DOHH2 (cell line): Measurements from ENCODE around the gene TTN.

Experiments used
- H3F3A ChIP-seq: fragments of 200-600 bp; sonication (generic), shearing (Covaris generic); 2 replicates; pipeline ENCODE4 v1.6.0; 2016; ENCODE audit warnings: antibody characterized with exemption, mild to moderate bottlenecking; ENCODE audit not compliant: control insufficient read depth, insufficient read depth
- H3K27ac ChIP-seq: fragments of 200-600 bp; sonication (generic); 2 replicates; pipeline ENCODE4 v1.5.1; 2014; ENCODE audit warnings: low read depth, mild to moderate bottlenecking, low read length, moderate library complexity
- H3K27me3 ChIP-seq: fragments of 200-600 bp; sonication (generic); 2 replicates; pipeline ENCODE4 v1.6.1; 2014; ENCODE audit warnings: mild to moderate bottlenecking, low read length, mixed read lengths; ENCODE audit not compliant: control insufficient read depth
- H3K36me3 ChIP-seq: fragments of 200-600 bp; sonication (generic); 2 replicates; pipeline ENCODE4 v1.6.1; 2014; ENCODE audit warnings: mild to moderate bottlenecking, low read length, moderate library complexity, mixed read lengths; ENCODE audit not compliant: control insufficient read depth
- H3K4me1 ChIP-seq: fragments of 200-600 bp; sonication (generic); 2 replicates; pipeline ENCODE4 v1.6.1; 2014; ENCODE audit warnings: mild to moderate bottlenecking, low read length, mixed read lengths; ENCODE audit not compliant: control insufficient read depth
- H3K4me2 ChIP-seq: fragments of 200-600 bp; sonication (generic); 2 replicates; pipeline ENCODE4 v1.6.0; 2014; ENCODE audit warnings: mild to moderate bottlenecking, low read length, moderate library complexity
- H3K4me3 ChIP-seq: fragments of 200-600 bp; sonication (generic); 2 replicates; pipeline ENCODE4 v1.5.1; 2014; ENCODE audit warnings: mild to moderate bottlenecking, low read length, mixed read lengths
- H3K79me2 ChIP-seq: fragments of 200-600 bp; sonication (generic); 2 replicates; pipeline ENCODE4 v1.6.1; 2014; ENCODE audit warnings: mild to moderate bottlenecking, low read length, mixed read lengths; ENCODE audit not compliant: control insufficient read depth
- H3K9me2 ChIP-seq: fragments of 200-600 bp; sonication (generic); replicated peaks from 2 replicates; pipeline ENCODE4 v1.6.1; 2014; ENCODE audit warnings: mild to moderate bottlenecking, low read length, mixed read lengths; ENCODE audit not compliant: control insufficient read depth
- H3K9me3 ChIP-seq: fragments of 200-600 bp; sonication (generic); 2 replicates; pipeline ENCODE4 v1.6.1; 2014; ENCODE audit warnings: antibody characterized with exemption, low read length, mixed read lengths; ENCODE audit not compliant: control insufficient read depth, insufficient read depth
- H4K20me1 ChIP-seq: fragments of 200-600 bp; sonication (generic); 2 replicates; pipeline ENCODE4 v1.6.0; 2014; ENCODE audit warnings: low read depth, mild to moderate bottlenecking, antibody characterized with exemption, low read length, moderate library complexity; ENCODE audit not compliant: control insufficient read depth, insufficient read depth
- EZH2phosphoT487 ChIP-seq: fragments of 200-600 bp; sonication (generic); IDR thresholded peaks from 2 replicates; pipeline ENCODE4 v1.6.1; 2017; ENCODE audit warnings: borderline replicate concordance, mild to moderate bottlenecking, antibody characterized with exemption, low read length, moderate library complexity, mixed read lengths
- TF ChIP-seq, protein P1 (sequence below): fragments of 200-600 bp; sonication (generic); IDR thresholded peaks from one replicate; pipeline ENCODE4 v1.5.1; 2014; ENCODE audit warnings: antibody characterized with exemption, mild to moderate bottlenecking, low read depth, low read length; ENCODE audit not compliant: poor library complexity, severe bottlenecking

TTN gene

DNA sequence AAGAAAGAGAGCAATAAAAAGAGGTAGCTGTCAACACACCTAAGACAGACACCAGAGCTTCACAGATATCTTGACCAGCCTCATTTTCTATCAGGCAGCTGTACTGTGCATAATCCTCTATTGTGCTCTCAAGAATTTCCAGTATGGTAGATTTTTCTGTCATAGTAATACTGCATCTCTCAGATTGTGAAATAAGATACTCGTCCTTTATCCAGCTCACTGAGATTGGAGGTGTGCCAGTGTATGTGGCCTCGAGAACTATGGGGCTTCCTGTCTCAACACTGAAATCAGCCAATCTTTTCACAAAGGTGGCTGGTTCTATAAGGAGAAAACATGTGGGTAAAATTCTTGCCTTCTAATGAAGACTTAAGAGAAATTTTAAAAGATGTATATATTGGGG, 88.9 kb downstream of the TTN start:
- Histone ChIP-seq H3K27ac (no peak overlapping the region), H4K20me1 (no peaks in the 10 kb centered on the region), H3K27me3 (no peaks in the 10 kb centered on the region)

DNA sequence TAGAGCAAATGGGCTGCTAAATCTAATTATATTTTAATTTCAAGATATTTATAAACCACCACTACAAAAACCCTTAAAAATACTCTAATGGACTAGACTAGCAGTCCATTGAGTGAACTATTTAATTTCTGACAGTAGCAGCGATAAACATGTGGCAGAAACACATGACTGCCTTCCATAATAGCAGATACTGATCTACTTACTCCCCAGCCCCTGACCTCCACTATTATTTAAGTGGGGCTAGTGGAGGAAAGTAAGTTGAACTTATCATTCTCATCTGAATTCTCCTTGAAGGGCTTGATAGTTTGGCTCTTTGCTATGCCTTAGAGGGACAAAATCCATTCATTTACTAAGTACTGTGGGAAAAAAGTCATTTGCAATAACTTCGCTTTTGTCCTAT, 90.8 kb downstream of the TTN start:
- Histone ChIP-seq H3K4me3 (no peak overlapping the region), H3F3A (no peaks in the 10 kb centered on the region), H3K36me3 (no peaks in the 10 kb centered on the region), H3K4me2 (no peak overlapping the region), H3K9me2 (no peaks in the 10 kb centered on the region), H3K4me1 (no peaks in the 10 kb centered on the region), H4K20me1 (no peaks in the 10 kb centered on the region), H3K79me2 (no peaks in the 10 kb centered on the region), H3K27ac (no peak overlapping the region), H3K27me3 (no peaks in the 10 kb centered on the region), H3K9me3 (no peaks in the 10 kb centered on the region)
- no peak for TF ChIP-seq EZH2phosphoT487
- TF ChIP-seq, protein P1, sequence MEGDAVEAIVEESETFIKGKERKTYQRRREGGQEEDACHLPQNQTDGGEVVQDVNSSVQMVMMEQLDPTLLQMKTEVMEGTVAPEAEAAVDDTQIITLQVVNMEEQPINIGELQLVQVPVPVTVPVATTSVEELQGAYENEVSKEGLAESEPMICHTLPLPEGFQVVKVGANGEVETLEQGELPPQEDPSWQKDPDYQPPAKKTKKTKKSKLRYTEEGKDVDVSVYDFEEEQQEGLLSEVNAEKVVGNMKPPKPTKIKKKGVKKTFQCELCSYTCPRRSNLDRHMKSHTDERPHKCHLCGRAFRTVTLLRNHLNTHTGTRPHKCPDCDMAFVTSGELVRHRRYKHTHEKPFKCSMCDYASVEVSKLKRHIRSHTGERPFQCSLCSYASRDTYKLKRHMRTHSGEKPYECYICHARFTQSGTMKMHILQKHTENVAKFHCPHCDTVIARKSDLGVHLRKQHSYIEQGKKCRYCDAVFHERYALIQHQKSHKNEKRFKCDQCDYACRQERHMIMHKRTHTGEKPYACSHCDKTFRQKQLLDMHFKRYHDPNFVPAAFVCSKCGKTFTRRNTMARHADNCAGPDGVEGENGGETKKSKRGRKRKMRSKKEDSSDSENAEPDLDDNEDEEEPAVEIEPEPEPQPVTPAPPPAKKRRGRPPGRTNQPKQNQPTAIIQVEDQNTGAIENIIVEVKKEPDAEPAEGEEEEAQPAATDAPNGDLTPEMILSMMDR, result no peak

More for the DNA sequence above, 88.9 kb downstream of the TTN start:
- no peaks in the 10 kb centered on the region for H3F3A ChIP-seq
- H3K4me2 ChIP-seq, result no peak overlapping the region
- no peaks in the 10 kb centered on the region for H3K79me2 ChIP-seq
- H3K9me2 ChIP-seq, result no peaks in the 10 kb centered on the region
- H3K36me3 ChIP-seq, result no peaks in the 10 kb centered on the region
- H3K4me1 ChIP-seq, result no peaks in the 10 kb centered on the region
- TF ChIP-seq, protein P1, result no peak
- no peak for TF ChIP-seq EZH2phosphoT487
- H3K4me3 ChIP-seq, result no peak overlapping the region
- H3K9me3 ChIP-seq, result no peaks in the 10 kb centered on the region

DNA sequence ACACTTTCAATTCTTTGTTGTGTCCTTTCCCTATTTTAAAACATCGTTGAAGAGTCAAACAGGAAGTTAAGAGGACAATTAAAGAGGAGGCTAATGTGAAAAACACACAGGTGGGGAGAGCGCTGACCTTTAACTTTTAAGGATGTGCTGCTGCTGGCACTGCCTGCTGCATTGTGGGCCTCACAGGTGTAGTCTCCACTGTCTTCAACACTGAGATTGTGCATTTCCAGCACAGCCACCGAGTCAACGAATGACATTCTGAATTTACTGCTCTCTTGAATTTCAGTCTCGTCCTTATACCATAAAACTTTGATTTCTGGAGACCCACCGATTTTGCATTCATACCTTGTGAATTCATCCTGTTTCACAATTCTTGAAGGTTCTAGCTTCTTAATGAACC, 91.9 kb downstream of the TTN start:
- no peaks in the 10 kb centered on the region for H3F3A ChIP-seq
- TF ChIP-seq, protein P1, result no peak
- H3K4me1 ChIP-seq, result no peaks in the 10 kb centered on the region
- H4K20me1 ChIP-seq, result no peaks in the 10 kb centered on the region
- no peak overlapping the region for H3K4me2 ChIP-seq
- no peaks in the 10 kb centered on the region for H3K9me2 ChIP-seq
- no peaks in the 10 kb centered on the region for H3K9me3 ChIP-seq
- H3K4me3 ChIP-seq, result no peak overlapping the region
- no peaks in the 10 kb centered on the region for H3K79me2 ChIP-seq
- H3K27me3 ChIP-seq, result no peaks in the 10 kb centered on the region
- no peaks in the 10 kb centered on the region for H3K36me3 ChIP-seq
- no peak overlapping the region for H3K27ac ChIP-seq

DNA sequence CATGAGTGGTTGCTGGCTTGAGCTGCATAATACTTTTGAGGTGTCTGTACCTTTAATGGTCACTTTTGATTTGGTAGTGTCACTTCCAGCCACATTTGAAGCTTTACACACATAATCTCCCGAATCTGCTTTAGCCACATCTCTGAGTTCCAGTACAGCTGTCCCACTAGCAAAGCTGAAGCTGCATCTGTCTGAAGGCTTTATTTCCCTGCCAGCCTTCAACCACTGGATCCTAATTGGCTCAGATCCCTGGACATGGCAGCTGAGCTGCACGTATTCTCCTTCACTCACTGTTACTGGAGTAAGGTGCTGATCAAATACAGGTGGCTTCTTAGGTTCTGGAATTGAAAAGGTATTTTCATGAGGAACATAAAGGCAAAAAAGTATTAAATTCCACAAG, 99.7 kb downstream of the TTN start:
- H3K27ac ChIP-seq, result no peak overlapping the region
- no peaks in the 10 kb centered on the region for H3K9me2 ChIP-seq
- TF ChIP-seq, protein P1, result no peak
- TF ChIP-seq EZH2phosphoT487, result no peak
- no peaks in the 10 kb centered on the region for H3K9me3 ChIP-seq
- no peaks in the 10 kb centered on the region for H3K36me3 ChIP-seq
- no peaks in the 10 kb centered on the region for H4K20me1 ChIP-seq
- no peaks in the 10 kb centered on the region for H3K4me1 ChIP-seq
- H3K4me2 ChIP-seq, result no peak overlapping the region
- H3K79me2 ChIP-seq, result no peaks in the 10 kb centered on the region
- H3K4me3 ChIP-seq, result no peak overlapping the region
- H3F3A ChIP-seq, result no peaks in the 10 kb centered on the region
- no peaks in the 10 kb centered on the region for H3K27me3 ChIP-seq
